IPS DF 19.7 (cell line): ENCODE measurements around the gene MGMT.
A peak's percentile ranks its signal among the peaks of the same experiment; 100 is the strongest.

Source experiments
- DNase-seq: peaks from one replicate; pipeline ENCODE4 v3.0.0-alpha.2; 2013; ENCODE audit warnings: low read depth, low spot score

Gene MGMT

GRCh38 chr10:129652521-129653201 lies 185.6 kb downstream of the MGMT start:
- DNase-seq: no peak

DNA sequence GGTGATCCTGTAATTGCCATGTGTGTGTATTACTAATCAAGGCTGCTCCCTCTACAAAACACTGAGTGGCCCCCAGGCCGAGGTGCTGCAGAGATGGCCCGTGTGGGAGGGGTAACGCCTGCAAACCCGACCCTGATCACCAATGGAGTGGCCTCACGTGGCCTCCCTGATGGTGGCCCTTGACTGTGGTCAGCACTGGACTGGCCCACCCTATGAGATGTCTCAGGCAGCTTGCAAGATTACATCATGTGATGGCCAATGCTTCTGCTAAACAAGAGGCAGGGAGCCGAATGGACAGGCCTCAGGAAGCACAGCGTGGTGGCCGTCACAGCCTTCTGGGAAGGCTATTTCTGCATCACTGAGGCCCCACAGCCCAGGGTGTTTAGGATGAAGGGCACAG lies 186.4 kb downstream of the MGMT start:
- no peak for DNase-seq

- no peak for DNase-seq
These were observed 186.8 kb downstream of the MGMT start for GRCh38 chr10:129653861-129654260.

DNA sequence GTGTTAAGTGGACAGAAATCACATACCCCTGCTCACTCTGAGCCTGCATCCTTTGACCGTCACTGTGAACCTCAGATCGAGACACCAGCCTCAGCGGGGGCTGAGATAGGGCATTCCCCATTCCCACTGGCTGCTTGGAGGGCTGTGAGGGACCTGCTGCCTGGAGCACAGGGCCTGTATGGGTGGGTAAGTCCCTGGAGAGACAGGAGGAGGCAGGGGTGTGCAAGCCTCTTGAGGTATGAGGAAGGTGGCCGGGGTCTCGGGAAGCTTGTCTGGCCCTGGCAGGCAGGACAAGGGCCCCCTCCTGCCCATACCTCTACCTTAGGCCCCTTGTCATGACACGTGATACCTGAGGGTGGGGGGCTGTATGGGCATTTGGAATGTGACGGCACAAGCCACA lies 187.4 kb downstream of the MGMT start:
- DNase-seq: no peak

- DNase-seq: no peak
These were observed 188.1 kb downstream of the MGMT start for GRCh38 chr10:129655007-129655678.

GRCh38 chr10:129655679-129656031 lies 188.6 kb downstream of the MGMT start:
- DNase-seq: no peak

DNA sequence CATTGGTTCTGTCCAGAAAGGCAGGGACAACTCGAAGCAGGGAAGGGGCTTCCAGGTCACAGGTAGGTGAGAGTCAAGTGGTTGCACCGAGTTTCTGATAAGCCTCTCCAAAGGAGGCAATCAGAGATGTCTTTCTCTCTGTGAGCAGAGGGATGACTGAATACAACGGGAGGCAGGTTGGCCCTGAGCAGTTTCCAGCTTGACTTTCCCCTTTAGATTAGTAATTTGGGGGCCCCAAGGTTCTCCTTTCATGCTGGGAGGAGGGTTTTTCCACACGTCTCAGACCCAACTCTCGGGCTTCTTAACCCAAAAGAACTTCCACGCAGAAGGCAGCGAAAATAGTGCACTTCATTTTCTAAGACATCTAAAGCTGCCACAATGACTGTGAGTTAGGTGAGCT lies 189.6 kb downstream of the MGMT start:
- no peak for DNase-seq

GRCh38 chr10:129657297-129658017 lies 190.4 kb downstream of the MGMT start:
- DNase-seq: no peak

DNA sequence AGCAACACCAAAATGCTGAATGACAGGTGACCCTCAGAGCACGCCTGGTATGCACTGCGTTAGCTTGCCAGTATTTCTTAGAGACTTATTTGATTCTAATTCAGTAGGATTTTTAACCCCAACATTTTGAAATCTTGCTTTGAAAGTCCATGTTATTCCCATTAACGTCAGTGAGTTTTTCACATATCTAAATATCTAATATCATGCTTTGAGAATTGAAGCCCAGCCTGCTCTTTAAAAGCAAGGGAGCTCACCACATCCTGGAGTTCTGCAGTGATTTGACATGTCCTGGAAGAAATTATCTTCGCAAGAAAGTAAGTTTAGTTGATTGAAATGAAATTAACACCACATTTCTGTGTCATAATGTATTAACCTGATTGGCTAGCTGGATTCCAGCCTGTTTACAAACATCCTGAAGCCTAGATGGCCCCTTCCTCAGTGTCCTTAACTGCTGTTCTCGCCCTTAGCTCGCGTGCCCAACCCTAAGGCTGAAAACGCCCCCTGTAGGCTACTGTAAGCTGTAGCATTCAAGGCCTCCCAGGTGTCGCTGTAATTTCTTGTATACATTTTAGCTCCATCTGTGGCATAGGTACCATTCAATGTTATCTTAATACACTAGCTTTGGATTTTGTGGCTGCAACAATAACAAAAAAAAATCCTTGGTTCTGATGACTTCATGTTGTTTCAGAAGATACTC lies 191.5 kb downstream of the MGMT start:
- peak; percentile 30 for DNase-seq

DNA sequence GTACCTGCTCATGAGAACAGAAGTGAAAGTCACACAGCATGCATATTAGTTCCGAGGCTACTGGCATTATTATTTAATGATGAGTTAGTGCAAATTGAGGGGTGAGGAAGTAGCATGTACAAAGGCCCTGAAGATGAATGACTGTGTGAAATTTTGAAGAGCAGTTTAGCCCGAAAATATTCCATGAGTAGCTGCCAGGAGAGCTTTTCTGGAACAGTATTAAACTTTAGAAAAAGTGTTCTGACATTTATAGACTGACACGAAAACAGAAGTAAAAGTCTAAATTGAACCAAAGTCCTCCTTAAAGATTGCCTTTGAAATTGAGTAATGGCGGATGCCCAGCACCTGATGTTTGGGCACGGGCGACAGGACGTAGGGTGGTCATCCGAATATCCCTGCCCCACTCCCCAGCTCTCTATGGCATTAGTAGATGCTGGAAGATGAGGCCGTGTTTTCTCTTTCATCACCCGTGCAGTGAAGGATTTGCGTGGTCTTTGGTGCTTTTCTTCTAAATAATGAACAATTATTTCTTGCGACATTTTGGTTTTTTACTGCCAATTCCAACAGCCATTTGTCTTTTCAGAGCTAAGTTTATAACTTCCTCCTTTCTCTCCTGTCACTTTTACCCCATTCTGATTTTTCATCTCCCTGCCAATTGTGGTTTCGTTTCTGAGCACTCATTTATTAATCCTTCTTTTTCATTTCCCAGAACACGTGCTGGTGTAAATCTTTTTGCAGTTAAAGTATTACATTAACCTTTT lies 192.6 kb downstream of the MGMT start:
- no peak for DNase-seq

- DNase-seq: no peak
These were observed 193.5 kb downstream of the MGMT start for GRCh38 chr10:129660569-129660968.

GRCh38 chr10:129662426-129662825 lies 195.4 kb downstream of the MGMT start:
- no peak for DNase-seq

DNA sequence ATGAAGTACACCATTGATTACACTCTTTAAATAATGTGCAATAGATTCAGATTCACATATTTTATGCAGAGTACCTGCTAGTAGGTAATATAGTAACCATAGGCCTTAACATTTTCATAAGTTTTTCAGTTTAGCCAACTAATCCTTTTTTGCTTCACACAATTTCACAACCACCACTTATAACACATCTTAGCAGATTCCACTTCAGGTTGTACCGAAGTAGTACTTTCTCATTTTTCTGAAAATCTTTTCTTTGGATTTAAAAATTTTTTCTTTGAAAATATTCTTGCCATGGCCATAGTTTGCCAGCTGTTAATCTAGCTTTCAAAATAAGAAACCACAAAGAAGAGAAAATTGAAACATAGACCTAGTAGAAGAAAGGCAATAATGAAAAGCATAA lies 203.1 kb downstream of the MGMT start:
- DNase-seq: no peak

DNA sequence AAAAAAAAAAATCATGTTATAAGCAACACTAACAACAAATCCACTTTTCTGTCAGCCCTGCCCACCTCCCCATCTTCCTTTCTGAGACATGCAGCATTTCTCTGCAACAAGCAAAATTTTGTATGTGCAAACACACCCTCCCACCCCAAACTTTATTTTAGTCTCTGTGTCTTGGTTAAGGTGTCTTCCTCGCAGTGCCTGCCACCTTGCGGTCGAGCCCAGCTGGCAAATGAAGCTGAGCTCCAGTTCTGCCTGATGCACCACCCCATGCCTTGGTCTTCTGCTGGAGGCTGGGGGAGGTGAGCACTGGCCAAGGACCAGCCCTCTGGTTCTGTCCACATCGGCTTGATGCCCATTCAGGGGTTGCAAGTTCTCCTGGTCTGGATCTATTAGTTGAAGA lies 206.3 kb downstream of the MGMT start:
- no peak for DNase-seq

- DNase-seq: no peak
These were observed 208.2 kb downstream of the MGMT start for GRCh38 chr10:129675027-129675769.

DNA sequence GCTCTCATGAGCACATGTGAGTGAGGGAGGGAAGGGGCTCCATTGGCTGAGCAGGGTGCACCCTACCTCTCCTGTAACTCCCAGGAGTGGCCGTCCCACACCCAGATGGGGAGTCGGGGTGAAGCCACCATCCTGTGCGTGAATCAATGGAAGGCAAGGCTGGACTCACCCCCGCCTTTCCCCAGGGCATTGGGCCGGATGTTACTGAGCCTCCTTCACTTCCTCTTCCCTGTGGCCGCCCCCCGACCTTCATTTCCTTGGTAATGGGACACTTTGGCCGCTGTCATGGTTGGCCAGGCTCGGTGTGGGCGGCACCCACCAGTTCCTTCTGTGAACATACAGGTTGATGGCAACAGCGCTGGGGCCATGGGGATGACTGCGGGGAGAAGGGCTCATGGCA lies 209.0 kb downstream of the MGMT start:
- DNase-seq: no peak

DNA sequence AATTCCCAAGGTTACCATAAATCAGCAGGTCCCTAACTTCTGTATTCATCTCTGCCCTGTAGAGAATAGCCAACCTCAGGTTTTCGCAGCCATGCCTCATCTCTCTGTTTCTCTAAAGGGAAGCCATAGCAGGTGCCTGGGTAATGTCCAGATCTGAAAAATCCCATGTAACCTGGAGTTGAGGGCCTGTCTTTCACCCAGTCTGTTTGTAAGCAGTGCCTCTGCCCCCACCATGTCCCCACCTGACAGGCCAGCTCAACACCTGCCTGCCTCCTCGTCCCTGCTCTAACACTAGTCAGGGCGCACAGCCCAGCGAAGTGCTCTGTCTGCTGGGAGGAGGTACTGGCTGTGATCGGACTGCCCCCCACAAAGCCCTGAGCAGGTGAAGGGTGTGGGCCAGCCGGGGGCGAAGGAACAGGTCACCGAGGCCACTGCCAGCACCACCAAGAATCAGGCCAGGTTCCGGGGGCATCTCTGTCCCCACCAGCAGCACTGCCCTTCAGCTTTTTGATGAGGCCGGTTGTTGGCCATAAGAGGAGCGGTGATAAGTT lies 210.4 kb downstream of the MGMT start:
- DNase-seq: no peak

- DNase-seq: no peak
These were observed 211.1 kb downstream of the MGMT start for GRCh38 chr10:129678186-129678585.

DNA sequence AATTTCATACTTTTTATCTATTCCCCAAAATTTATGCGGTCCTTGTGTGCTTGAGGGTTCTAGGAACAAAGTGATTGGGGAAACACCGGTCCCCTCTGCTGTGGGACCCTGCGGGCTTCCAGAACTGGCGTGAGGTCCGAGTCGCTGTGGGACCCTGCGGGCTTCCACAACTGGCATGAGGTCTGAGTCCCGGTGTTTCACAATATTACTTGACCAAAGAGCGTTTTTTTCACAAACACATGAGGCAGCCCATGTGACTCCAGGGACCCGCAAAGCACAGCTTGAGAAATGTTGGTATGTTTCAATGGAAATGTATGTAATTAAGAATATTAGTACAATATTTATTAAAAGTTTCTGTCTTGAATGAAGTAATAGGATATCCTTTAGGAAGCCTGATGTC lies 212.2 kb downstream of the MGMT start:
- no peak for DNase-seq

DNA sequence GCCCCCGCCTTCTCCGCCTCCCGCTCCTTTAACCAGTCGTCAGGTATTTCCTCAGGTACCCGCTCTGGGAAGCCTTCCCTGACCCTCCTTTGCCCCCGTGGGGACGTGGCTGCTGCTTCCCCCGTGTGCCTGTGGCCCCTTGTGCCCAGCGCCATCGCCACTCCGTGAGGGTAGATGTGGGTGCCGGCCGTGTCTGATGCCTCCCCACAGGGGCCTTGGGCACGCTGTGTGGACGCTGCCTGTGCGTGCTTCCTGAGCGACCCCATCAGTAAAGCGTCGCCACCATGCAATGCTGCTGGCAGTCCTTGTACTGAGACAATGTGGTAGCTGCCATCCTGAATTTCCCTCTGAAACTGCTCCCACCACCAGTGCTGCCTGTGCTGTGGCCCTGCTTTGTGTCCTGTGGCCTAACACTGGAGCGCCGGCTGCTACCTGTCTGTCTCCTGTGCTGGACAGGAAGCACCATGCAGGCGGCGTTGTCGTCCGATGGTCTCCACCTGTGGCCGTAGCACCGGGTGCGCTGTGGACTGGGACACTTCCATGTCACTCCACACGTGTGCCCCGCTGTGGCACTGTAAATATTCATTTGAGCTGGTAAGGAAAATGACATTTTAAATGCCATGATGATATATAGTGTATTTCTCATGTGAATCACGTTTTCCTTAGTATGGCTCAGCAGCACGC lies 213.8 kb downstream of the MGMT start:
- DNase-seq: no peak
